GM10847 (cell line): ENCODE results near the gene ISY1.

ENCODE experiments used
- POLR2A ChIP-seq: IDR thresholded peaks from 2 replicates; pipeline ENCODE4 v1.6.1; 2011; ENCODE audit not compliant: insufficient read length; ENCODE audit errors: extremely low read depth

ISY1 gene

GRCh38 chr3:129106866-129107565 is 53.8 kb downstream of the ISY1 start:
- no peak for TF ChIP-seq POLR2A

- no peak for TF ChIP-seq POLR2A
Measured at GRCh38 chr3:129106320-129106719, 54.5 kb downstream of the ISY1 start.

- TF ChIP-seq POLR2A, result no peak
Measured at GRCh38 chr3:129105862-129106261, 55.0 kb downstream of the ISY1 start.

- TF ChIP-seq POLR2A, result no peak
Measured at GRCh38 chr3:129104498-129105079, 56.3 kb downstream of the ISY1 start.

GRCh38 chr3:129104051-129104450 is 56.8 kb downstream of the ISY1 start:
- no peak for TF ChIP-seq POLR2A

GRCh38 chr3:129103296-129103695 is 57.6 kb downstream of the ISY1 start:
- no peak for TF ChIP-seq POLR2A

GRCh38 chr3:129101370-129102138 is 59.3 kb downstream of the ISY1 start:
- no peak for TF ChIP-seq POLR2A

- TF ChIP-seq POLR2A, result no peak
Measured at GRCh38 chr3:129100274-129100673, 60.6 kb downstream of the ISY1 start.

- no peak for TF ChIP-seq POLR2A
Measured at GRCh38 chr3:129095285-129095684, 65.6 kb downstream of the ISY1 start.

- no peak for TF ChIP-seq POLR2A
Measured at GRCh38 chr3:129087138-129087702, 73.6 kb downstream of the ISY1 start.

GRCh38 chr3:129085818-129086217 is 75.0 kb downstream of the ISY1 start:
- no peak for TF ChIP-seq POLR2A

- TF ChIP-seq POLR2A, result no peak
Measured at GRCh38 chr3:129085165-129085715, 75.6 kb downstream of the ISY1 start.

- TF ChIP-seq POLR2A, result no peak
Measured at GRCh38 chr3:129084501-129084900, 76.4 kb downstream of the ISY1 start.

- no peak for TF ChIP-seq POLR2A
Measured at GRCh38 chr3:129082026-129082425, 78.8 kb downstream of the ISY1 start.

GRCh38 chr3:129081503-129081902 is 79.4 kb downstream of the ISY1 start:
- TF ChIP-seq POLR2A, result no peak

GRCh38 chr3:129078510-129078909 is 82.4 kb downstream of the ISY1 start:
- no peak for TF ChIP-seq POLR2A
